Activated CD4-positive, alpha-beta T cell treated with anti-CD3 and anti-CD28 coated beads for 1 hour (primary cell): ENCODE measurements around the gene FCRL2.

Source experiments
- DNase-seq: peaks from one replicate; pipeline ENCODE4 v3.0.0-alpha.2; 2020

The FCRL2 gene, protein sequence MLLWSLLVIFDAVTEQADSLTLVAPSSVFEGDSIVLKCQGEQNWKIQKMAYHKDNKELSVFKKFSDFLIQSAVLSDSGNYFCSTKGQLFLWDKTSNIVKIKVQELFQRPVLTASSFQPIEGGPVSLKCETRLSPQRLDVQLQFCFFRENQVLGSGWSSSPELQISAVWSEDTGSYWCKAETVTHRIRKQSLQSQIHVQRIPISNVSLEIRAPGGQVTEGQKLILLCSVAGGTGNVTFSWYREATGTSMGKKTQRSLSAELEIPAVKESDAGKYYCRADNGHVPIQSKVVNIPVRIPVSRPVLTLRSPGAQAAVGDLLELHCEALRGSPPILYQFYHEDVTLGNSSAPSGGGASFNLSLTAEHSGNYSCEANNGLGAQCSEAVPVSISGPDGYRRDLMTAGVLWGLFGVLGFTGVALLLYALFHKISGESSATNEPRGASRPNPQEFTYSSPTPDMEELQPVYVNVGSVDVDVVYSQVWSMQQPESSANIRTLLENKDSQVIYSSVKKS

DNA sequence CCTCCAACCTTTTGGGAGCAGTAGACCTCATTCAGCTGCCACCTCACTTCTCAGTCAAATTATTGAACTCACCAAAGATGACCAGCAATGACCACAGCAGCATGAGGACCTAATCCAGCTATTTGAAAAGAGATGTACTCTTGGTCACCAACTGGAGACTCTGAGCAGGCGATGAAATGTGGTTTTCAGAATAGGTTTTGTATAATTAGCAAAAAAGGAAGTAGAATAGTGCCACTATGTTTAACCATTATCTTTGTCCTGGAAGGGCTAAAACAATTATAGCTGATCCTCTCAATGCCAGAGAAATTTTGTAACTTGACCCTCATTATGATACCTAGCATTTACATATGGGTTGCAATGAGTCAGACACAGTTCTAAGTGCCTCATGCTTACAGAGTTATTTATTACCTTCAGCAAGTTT is at the start of gene FCRL2:
FCRL2 (minus strand) TSS at position 162 of the 421 bp plus-strand sequence; CDS start at position 103, 59 bp downstream.
- no peak for DNase-seq

DNA sequence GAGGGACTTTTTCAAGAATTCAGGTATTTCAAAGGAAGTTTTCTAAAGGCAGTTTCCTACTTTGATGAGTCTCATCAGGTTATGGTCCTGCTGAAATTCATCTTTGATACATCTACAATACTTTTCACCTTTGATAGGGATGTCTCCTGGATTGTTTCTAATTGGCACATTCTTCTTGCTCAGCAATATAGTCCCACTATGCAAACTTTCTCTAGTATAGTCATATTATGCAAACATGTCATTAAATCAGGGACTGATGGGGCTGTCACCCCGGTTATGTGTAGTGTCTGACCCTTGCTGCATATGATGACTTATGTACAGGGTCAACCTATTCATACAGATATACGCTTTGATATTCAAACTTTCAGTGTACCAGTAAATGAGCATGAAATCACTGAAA is 43.4 kb upstream of the FCRL2 start:
- no peak for DNase-seq

DNA sequence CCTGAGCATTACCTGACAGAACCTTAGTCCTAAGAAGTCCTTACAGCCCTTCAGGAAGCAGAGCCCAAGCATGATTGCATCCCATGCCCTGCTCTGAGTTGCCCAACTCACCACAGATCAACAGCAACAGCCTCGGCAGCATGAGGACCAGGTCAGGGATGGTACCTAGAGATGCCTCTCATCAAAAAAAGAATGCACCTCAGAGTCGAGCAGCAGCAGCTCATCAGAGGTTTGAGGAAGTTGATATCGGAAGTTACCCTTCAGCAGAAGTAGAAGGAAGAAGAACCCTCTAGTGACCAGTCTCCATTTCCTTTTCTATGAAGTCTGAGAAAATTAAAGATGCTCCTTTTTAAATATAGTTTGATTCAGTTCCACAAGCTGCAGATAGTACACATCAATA is 43.0 kb upstream of the FCRL2 start, which contains the start of gene FCRL1:
FCRL1 (minus strand) TSS at position 225 of the 400 bp plus-strand sequence; CDS start at position 142, 83 bp downstream.
- no peak for DNase-seq

DNA sequence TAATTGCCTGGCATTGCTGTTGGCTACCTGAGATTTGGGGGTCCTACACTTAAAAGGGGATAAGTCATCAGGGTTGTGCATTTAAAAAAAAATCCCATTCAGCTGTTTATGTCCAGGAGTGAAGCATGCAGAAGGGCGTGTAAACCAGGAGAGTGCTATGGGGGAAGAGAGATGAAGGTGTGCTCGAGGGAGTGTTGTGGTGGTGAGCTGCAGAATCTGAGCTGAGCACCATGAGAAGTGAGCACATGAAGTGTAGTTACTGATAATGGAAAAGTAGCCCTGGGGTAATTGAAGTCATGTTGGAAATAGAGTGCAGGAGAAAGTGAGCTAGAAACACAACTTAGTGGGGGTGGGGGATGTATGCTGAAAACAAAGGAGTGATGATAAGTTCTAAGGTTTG is 42.3 kb upstream of the FCRL2 start:
- no peak for DNase-seq

DNA sequence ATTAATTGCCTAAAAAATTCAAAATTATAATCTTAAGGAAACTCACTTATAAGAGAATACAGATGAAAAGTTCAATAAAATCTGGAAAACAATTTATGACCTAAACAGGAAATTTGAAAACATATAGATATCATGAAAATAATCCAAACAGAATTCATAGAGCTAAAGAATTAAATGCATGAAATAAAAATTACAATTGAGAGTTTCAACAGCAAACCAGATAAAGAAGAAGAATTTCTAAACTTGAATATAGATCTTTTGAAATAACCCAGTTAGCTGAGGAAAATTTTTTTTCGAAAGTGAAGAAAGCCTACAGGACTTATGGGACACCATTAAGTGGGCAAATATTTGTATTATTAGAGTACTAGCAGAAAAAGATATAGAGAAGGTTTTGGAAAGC is 36.3 kb upstream of the FCRL2 start:
- DNase-seq = no peak

DNA sequence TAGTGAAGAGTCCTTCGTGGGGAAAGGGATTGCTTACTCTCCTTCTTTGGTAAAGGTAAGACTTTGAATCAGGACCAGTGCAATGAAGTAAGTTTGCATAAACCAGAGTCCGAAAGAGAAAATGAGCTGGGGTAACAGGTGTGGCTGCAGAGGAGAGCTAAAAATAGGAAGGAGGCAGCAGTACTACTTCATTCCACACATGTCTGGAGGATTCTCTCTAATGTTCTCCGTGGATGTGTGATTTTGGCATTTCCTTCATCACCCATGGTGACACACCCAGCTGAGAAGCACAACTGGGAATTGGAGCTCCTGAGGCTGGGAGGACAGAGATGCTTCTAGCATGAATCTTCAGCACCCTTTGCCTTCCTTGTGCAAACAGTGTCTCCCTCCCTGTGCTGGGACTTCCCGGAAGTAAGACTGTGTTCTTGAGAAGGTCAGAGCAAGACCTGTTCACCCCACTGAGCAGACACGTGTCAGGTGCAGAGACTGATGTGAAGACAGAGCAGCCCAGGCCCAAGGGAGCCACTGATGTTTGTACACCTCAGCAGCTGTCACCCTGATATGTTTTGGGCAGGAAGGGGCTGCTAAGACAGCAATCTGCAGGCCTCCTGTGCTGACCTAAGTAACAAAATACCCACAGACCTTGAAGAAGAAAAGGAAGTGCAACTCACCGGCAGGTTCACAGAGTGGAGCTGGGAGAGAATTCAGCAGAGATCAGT is 29.7 kb upstream of the FCRL2 start:
- DNase-seq = no peak

DNA sequence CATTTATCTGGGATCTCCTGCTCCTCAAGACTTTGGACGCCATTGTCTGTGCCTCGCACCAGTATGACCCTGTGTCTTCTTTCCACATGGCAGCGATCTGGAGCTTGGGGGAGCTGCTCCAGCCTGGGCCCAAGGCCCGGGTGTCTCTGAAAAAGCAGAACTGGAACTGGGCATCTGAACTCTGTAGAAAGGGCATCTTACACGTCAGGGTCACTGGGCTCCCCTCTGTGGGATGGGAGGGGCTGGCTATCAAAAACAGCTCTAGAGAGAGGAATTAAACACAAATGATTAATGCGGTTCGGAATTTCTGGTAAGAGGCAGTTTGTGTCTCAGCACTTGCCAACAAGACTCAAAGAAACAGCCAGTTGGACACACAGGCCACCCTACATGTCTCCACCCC is 26.9 kb upstream of the FCRL2 start:
- no peak for DNase-seq

DNA sequence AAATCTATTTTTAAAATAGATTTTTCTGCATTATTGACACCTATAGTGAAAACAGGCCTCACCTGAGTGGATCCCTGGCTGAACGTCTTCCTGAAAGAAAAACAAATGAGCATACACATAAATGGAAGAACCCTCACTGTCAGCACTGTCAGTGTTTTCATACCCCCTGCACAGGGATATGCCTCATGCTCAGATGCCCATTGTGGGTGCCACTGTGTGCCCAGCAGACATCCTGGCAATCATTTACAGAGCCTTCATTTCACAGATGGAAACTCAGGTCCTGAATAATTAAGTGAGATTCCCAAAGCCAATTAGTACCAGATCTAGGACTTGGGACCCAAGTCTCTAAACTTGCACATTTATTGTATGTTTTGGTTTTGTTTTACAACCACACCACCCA is 23.1 kb upstream of the FCRL2 start:
- no peak for DNase-seq

DNA sequence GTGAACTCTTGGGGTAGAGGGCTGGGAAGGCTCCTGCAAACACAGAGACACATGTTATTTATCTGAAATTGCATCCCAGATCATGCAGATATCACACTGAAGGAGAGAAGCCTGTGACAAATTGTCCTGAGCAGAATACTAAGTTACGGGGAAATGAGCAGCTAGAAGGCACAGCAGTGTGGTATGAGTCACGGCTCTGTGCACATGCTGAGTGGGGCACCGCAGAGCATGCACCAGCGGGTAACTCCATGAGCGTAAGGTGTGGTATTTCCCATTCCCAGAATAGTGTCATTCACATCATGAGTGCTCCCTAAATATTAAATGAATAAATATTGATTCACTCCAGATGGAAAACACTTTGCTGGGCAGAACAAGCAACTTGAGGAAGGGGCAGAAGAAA is 21.3 kb upstream of the FCRL2 start:
- no peak for DNase-seq

DNA sequence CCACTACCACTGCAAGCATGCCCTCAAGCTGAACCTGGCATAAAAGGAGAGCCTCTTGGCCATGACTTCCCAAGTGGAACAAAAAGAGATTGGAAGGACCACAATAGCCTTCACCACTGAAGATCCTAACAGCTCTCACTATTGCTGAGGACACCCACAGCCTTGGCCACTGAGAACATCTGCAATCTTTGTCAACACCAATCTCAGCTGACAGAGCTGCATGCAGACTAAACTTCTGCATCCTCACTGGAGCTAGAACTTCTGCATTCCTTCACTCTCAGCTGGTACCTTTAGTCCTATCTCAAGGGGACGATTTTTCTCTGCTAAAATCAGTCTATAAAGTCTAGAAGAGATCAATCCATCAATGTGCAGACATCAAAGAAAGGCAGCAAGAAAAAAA is 8.3 kb upstream of the FCRL2 start:
- DNase-seq = no peak

DNA sequence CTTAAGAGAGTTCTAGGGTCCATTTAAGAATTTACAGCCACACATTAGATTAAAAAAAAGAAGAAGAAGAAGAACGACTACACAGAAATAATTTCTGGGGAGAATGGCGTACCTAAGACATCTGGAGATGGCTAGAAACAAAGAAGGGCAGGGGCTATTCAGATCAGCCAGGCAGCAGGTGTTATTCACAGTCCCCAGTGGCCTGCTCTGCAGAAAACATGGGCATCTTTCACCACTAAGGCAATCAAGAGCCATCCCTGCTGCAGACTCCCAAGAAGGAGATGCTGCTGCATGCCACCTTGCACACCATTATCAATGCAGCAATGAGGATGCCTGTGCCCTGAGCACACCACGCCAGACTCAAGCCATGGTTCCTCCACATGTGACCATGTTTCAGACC is 7.9 kb upstream of the FCRL2 start:
- DNase-seq = no peak

DNA sequence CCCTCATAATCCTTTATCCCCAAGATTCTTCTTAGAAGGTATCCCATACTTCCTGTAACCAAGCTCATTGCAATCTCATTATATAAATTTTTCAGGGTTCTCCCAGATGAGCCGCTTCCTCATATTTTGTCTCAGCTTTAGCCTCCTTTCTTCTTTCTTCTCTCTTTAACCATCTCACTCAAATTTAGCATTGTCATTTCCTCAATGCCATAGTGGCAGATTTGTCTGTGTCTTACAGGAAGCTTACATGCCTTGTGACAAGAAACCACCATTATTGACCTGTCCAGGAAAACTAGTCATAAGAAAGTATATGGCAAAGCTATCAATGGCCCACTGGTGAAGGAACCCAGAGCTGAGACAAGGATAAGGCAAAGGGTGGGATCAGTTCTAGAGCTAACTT is 6.0 kb upstream of the FCRL2 start:
- DNase-seq = no peak

DNA sequence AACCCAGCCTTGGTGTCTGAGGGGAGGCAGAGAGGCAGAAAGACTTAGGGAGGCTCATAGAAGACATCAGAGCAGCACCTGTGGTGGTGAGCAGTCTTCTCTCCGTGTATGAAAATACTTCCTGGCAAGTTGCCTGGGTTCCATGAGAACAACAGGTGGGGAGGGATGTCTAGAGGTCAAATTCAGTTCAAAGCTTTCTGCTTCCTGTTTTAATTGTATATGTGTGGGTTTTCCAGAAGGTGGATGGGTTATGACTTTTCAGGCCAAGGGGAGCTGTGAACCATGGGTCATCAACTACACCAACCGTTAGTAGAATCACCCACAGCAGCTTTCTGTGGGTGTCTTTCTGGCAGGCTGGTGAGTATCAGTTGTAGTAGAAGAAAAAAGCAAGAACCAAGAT is 4.1 kb upstream of the FCRL2 start:
- DNase-seq = no peak

DNA sequence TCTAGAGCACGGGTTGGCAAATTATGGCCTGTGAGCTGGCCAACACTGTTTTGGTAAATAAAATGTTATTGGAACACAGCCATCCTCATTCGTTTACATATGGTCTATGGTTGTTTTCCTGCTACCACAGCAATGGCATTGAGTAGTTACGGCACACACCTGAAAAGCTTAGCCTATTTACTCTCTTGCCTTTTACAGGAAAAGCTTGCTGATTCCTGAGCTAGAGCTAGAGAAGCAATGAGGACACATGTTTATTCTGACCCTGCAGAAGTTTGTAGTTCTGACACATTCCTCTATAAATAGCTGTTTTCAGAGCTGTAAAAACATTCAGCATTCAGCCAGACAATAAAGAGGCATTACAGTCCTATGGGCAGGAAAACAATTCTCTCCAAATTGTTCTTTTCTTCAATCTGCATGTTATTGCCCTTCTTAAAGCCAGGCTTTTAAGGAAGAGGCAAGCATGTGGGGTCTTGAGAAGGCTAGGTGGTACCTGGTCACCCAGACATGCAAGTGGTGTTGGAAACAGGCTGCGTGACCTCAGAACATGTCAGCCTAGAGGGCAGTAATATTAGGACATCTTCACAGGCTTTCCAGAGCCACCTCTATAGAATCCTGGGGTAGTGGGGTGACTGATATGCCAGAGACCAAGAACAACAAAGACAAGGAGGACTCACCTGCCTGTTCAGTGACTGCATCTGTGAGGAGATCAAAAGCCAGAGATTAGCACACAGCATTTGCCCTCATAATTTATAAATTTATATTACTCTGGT is 1.6 kb downstream of the FCRL2 start:
- no peak for DNase-seq

DNA sequence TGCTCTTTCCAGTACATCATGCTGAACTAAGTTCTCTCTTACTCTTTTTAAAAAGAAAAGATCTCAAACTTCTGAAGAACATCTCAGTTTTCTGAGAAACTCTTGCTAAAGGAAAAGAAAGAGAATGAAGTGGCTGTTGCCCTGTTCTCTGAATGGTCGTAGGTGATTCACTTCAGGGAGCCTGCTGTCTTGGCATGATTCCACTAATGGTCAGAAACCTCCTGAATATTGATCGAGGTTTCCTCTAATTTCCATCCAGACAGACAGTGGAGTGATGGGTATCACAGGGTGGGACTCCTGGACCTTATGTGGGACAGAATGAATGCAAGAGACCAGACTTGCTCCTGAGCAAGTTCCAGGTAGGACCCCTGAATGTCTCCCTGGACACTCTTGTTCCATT is 2.5 kb downstream of the FCRL2 start:
- no peak for DNase-seq

DNA sequence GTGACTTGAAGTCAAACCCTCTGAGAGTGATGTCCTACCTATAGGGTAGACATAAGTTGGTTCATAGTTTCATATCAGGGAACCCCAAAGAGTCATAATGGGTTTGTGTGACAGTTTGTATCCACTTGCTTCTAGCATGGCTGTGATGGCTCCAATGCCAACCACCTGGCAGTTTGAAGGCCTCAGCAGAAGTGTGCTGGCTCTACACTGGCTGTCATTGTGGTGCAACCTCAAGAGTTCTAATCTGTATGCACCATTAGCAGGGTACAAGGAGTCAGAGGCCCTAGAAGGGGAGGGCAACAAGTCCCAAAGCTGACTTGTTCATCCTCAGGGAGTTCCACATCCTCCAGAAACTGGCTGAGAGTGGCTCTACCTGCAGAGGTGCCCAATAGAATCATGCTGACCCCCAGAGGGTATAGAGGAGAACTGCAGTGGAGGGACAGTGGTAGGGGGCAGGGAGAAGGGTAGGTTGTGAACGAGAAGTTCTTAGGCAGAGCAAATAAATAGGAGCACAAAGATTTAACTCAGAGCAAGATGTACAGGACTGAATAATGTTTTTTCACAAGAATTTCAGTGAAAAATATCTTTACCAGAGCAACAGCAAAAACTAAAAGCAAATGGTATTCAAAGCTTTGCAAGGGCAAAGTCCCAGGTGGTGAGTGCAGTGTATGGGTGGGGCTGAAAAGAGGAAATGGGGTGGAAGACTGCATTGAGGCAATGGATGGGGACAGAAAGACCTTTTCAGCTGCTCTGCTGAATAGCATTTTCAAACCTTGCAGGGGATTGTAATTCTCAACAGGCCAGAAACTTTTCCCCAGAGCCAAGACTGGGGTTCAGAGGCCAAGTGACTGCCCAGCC is 3.2 kb downstream of the FCRL2 start:
- DNase-seq = no peak

DNA sequence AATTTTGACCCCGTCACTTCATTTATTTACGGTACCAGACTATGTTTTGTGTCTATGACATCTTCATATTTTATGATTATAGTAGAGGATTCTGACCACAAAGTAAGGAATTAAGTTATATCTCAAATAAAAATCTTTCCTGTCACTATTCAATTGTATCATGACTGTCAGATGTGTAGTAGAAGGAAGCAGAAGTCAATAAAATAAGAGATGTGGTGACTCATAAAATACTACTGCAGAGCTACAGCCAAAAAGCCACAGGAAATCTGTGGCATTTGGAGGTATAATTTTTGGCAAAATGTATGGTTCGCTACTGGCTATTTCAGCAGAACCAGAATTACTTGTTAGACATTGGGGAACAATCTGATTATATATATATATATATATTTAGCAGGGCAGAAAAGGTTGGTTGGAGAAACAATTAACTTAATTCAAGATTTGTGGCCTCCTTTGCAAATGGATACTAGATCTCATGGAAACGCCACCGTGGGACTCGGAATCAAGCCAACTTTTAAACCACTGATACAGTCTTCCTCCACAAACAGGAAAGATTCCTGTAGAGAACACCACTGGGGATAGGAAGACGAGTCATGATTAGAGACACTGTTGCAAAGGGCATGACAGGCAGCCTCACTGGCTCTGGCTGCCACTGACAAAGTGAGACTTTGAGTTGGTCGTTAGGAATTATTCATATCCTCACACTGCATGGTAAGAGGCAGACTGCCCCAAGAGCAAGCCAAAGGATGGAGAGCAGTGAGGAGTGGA is 5.1 kb downstream of the FCRL2 start:
- no peak for DNase-seq

DNA sequence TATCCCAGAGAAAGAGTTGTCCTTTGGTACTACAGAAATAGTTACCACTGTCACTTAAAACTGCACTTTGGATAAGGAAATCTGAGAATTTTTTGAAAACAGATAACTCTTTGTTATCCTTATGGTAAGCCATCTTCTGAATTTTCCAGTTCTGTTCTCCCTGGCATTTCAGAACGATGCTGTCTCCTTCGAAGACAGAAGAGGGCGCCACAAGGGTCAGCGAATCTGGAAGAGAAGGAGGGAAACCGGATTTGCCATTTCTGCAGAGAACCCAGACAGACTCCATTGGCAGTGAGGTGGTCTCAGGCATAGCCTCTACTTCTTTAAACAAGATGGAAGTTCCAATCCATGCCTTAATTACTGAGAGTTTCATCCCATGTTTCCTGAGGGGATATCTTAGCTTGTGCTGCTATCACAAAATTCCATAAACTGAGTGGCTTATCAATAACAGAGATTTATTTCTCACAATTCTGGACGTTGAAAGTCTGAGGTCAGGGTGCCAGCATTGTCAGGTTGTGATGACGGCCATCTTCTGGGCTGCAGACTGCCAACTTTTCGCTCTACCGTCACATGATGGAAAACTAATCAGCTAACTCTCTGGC is 6.4 kb downstream of the FCRL2 start:
- no peak for DNase-seq

DNA sequence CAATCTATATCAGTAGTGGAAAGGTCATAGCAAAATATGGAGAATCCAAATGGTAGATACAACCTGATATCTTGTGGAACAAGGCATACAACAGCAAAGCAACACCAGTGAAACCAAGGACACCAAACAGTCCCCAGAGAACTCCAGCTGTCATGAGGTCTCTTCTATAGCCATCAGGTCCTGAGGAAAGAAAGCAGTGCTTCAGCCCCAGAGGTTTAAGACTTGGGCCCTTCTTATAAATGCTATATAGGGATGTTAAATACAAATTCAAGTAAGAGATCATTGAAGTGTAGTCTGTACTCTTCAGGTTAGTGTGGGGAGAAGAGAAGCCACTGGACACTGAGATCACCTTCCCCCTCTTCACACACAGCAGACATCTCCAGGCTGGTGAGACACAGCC is 10.1 kb downstream of the FCRL2 start:
- DNase-seq = no peak

DNA sequence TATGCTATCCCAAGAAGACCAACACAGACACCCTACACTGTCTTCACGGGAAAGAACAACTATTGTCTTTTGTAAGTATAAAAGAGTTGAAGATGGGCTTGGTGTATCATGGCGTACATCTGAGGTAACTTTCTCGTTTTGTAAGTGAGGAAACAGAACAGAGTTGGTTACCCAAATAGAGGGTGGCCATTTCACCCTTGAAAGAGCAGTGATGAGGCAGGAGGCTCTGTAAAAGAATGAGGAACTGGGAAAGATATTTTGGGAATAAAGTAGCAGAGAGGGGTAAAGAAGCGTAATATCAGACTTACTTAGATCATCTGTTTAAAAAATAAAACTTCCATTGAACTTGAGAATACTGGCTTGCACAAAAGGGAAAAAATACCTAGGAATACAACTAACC is 18.9 kb downstream of the FCRL2 start:
- DNase-seq = no peak

DNA sequence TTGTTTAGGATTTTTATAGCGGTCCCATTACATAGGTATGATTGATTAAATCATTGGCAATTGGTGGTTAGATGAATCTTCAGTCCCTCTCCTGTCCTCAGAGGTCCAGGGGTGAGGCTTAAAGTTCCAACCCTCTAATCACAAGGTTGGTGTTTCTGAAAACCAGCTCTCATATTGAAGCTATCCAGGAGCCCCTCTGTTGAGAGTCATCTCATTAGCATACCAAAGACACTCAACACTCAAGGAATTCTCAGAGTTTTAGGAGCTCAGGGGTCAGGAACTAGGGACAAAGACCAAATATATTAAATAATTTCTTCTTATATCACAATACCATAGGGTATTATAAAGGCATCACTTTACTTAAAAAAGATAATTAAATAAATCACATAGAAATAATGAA is 23.3 kb downstream of the FCRL2 start:
- DNase-seq = no peak
